GM18505 (cell line): ENCODE results near the gene LYPD8.

Experiments
- ATAC-seq: cut with Tn5 transposase; IDR thresholded peaks from one replicate; pipeline ENCODE4 v1.9.1; 2021; ENCODE audit not compliant: unreplicated experiment
- POLR2A ChIP-seq: IDR thresholded peaks from 4 replicates; pipeline ENCODE4 v1.6.1; 2011; ENCODE audit warnings: borderline replicate concordance; ENCODE audit not compliant: insufficient read depth, insufficient read length; ENCODE audit errors: extremely low read depth

LYPD8 gene

GRCh38 chr1:248696774-248697173 lies 58.8 kb downstream of the LYPD8 start:
- TF ChIP-seq POLR2A, result no peak
- no peak for ATAC-seq

- ATAC-seq, result no peak
- no peak for TF ChIP-seq POLR2A
These were observed 59.3 kb downstream of the LYPD8 start for GRCh38 chr1:248696261-248696660.

GRCh38 chr1:248695451-248696132 lies 60.0 kb downstream of the LYPD8 start:
- TF ChIP-seq POLR2A, result no peak
- ATAC-seq, result no peak

GRCh38 chr1:248691567-248692155 lies 63.9 kb downstream of the LYPD8 start:
- no peak for TF ChIP-seq POLR2A
- no peak for ATAC-seq
